Measurements from ENCODE around the gene BCHE. TPM values are rescaled to one million over a fixed set of nuclear protein-coding genes. Genes with fewer than 3 reads are reported as not detected.

BCHE gene
- total RNA-seq, 1 experiment from 2014 or later: 1.7 TPM

GRCh38 chr3:165788531-165788930 lies 48.7 kb downstream of the BCHE start (continued):
- TF ChIP-seq, protein P1, sequence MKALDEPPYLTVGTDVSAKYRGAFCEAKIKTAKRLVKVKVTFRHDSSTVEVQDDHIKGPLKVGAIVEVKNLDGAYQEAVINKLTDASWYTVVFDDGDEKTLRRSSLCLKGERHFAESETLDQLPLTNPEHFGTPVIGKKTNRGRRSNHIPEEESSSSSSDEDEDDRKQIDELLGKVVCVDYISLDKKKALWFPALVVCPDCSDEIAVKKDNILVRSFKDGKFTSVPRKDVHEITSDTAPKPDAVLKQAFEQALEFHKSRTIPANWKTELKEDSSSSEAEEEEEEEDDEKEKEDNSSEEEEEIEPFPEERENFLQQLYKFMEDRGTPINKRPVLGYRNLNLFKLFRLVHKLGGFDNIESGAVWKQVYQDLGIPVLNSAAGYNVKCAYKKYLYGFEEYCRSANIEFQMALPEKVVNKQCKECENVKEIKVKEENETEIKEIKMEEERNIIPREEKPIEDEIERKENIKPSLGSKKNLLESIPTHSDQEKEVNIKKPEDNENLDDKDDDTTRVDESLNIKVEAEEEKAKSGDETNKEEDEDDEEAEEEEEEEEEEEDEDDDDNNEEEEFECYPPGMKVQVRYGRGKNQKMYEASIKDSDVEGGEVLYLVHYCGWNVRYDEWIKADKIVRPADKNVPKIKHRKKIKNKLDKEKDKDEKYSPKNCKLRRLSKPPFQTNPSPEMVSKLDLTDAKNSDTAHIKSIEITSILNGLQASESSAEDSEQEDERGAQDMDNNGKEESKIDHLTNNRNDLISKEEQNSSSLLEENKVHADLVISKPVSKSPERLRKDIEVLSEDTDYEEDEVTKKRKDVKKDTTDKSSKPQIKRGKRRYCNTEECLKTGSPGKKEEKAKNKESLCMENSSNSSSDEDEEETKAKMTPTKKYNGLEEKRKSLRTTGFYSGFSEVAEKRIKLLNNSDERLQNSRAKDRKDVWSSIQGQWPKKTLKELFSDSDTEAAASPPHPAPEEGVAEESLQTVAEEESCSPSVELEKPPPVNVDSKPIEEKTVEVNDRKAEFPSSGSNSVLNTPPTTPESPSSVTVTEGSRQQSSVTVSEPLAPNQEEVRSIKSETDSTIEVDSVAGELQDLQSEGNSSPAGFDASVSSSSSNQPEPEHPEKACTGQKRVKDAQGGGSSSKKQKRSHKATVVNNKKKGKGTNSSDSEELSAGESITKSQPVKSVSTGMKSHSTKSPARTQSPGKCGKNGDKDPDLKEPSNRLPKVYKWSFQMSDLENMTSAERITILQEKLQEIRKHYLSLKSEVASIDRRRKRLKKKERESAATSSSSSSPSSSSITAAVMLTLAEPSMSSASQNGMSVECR (CRISPR knock-in tag; IDR thresholded peaks at IDR 0.05; ENCODE audit: borderline replicate concordance): no peak

DNA sequence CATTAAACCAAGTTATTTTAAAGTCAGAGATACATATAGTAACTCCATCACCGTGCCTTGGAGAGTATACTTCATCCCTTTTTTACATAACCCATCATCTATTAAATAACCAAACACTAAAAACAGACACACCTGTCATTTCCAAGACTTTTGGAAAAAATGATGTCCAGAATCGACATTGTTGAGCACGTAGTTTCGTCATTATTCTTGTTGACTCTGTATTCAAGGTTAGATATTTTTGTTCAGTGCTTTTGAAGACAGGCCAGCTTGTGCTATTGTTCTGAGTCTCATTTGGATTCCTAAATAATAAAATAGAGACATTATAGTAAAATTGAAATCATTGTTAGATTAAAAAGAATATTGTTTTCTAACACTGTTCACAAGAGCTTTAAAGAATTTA lies 51.2 kb downstream of the BCHE start:
- H3K36me3 Mint-ChIP-seq: no peaks in the 10 kb centered on the region
- H3K4me1 Mint-ChIP-seq: no peaks in the 10 kb centered on the region
- H3K27ac Mint-ChIP-seq: no peak overlapping the region
- ChIA-PET CTCF (no interaction called here), POLR2A (no interaction called here)
- H3K4me3 Mint-ChIP-seq: no peak overlapping the region
- no peaks in the 10 kb centered on the region for H3K27me3 Mint-ChIP-seq (ENCODE audit: low read depth)
- H3K9me3 Mint-ChIP-seq: no peaks in the 10 kb centered on the region
- ATAC-seq: no peak
- DNase-seq (ENCODE audit: low spot score): no peak
- no peak for TF ChIP-seq USF2 (CRISPR knock-in tag; IDR thresholded peaks at IDR 0.05)

- DNase-seq (ENCODE audit: low spot score) (no peak), ATAC-seq (no peak)
- Mint-ChIP-seq H3K4me3 (no peak overlapping the region), H3K27me3 (ENCODE audit: low read depth) (no peaks in the 10 kb centered on the region), H3K36me3 (no peaks in the 10 kb centered on the region), H3K4me1 (no peaks in the 10 kb centered on the region), H3K9me3 (peaks cover 7% of the 10 kb centered on the region; the same call in 1 of the 2 replicates), H3K27ac (no peak overlapping the region)
- ChIA-PET POLR2A (no interaction called here), CTCF (no interaction called here)
- TF ChIP-seq NFYB (CRISPR knock-in tag; conservative IDR thresholded peaks at IDR 0.05; ENCODE audit: low read depth) (no peak), MYBL2 (CRISPR knock-in tag; IDR thresholded peaks at IDR 0.05) (no peak), ZSCAN18 (CRISPR knock-in tag; IDR thresholded peaks at IDR 0.05) (no peak), E2F5 (CRISPR knock-in tag; IDR thresholded peaks at IDR 0.05) (no peak), KAT7 (CRISPR knock-in tag; IDR thresholded peaks at IDR 0.05; ENCODE audit: borderline replicate concordance) (no peak), MXD4 (CRISPR knock-in tag; IDR thresholded peaks at IDR 0.05; ENCODE audit: borderline replicate concordance) (no peak), E2F1 (CRISPR knock-in tag; IDR thresholded peaks at IDR 0.05) (no peak), ZNF138 (CRISPR knock-in tag; conservative IDR thresholded peaks at IDR 0.05) (no peak), ESRRA (CRISPR knock-in tag; IDR thresholded peaks at IDR 0.05; ENCODE audit: borderline replicate concordance) (no peak), SP1 (CRISPR knock-in tag; conservative IDR thresholded peaks at IDR 0.05) (no peak)
- TF ChIP-seq, protein P2, sequence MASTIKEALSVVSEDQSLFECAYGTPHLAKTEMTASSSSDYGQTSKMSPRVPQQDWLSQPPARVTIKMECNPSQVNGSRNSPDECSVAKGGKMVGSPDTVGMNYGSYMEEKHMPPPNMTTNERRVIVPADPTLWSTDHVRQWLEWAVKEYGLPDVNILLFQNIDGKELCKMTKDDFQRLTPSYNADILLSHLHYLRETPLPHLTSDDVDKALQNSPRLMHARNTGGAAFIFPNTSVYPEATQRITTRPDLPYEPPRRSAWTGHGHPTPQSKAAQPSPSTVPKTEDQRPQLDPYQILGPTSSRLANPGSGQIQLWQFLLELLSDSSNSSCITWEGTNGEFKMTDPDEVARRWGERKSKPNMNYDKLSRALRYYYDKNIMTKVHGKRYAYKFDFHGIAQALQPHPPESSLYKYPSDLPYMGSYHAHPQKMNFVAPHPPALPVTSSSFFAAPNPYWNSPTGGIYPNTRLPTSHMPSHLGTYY (CRISPR knock-in tag; IDR thresholded peaks at IDR 0.05): no peak
Observed at GRCh38 chr3:165784337-165784736, 52.9 kb downstream of the BCHE start.
